ENCODE results near the gene DDN. TPM values are rescaled to one million over a fixed set of nuclear protein-coding genes. Genes with fewer than 3 reads are reported as not detected.
A peak's percentile ranks its signal among the peaks of the same experiment; 100 is the strongest.

Gene DDN
- total RNA-seq, 1 donor from 2014 or later = 0.44 TPM

DNA sequence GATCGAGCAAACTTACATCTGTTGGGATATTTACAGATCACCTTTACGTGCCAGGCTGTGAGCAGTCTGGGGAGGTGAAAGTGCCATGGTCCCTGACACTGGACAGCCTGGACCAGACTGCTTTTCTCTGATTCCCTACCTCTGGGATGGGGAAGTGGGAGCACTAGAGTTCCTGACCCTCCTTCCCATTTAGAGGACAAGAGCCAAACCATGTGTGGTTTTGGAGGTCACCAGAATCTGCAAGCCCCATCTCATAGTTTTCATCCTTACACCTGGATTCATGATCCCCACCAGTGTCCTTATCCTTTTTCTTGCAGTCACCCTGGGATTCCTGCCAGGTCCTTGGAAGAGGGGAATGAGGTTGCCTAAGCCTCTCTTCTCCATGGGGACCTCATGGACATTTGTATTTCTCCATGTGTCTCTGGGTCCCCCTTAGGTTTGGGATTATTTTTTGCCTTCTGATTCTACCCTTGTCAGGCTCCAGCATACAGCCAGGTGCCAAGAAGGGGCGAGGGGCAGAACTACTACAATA is 26.2 kb downstream of the DDN start:
- H3K27me3 Mint-ChIP-seq = peaks cover 50% of the 10 kb centered on the region
- POLR2A ChIA-PET = interaction anchor here (1.5 kb wide), 1 partner anchor 33 kb away, joined by 3 read pairs; no protein-coding TSS in a partner anchor
- H3K4me1 Mint-ChIP-seq = peaks cover 41% of the 10 kb centered on the region
- intact Hi-C loops (cut with micrococcal nuclease) = no loop called here
- TF ChIP-seq, protein P1, sequence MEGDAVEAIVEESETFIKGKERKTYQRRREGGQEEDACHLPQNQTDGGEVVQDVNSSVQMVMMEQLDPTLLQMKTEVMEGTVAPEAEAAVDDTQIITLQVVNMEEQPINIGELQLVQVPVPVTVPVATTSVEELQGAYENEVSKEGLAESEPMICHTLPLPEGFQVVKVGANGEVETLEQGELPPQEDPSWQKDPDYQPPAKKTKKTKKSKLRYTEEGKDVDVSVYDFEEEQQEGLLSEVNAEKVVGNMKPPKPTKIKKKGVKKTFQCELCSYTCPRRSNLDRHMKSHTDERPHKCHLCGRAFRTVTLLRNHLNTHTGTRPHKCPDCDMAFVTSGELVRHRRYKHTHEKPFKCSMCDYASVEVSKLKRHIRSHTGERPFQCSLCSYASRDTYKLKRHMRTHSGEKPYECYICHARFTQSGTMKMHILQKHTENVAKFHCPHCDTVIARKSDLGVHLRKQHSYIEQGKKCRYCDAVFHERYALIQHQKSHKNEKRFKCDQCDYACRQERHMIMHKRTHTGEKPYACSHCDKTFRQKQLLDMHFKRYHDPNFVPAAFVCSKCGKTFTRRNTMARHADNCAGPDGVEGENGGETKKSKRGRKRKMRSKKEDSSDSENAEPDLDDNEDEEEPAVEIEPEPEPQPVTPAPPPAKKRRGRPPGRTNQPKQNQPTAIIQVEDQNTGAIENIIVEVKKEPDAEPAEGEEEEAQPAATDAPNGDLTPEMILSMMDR (IDR thresholded peaks at IDR 0.05) = no peak
- H3K9me3 Mint-ChIP-seq = no peaks in the 10 kb centered on the region
- DNase-seq (no peak), ATAC-seq (ENCODE audit: low read depth) (no peak)
- no peaks in the 10 kb centered on the region for H3K36me3 Mint-ChIP-seq (ENCODE audit: low read depth)
- H3K27ac Mint-ChIP-seq = no peak overlapping the region
- CTCF ChIA-PET = interaction anchor here (1.0 kb wide), 1 partner anchor 15 kb away, joined by 3 read pairs; no protein-coding TSS in a partner anchor
- H3K4me3 Mint-ChIP-seq = no peak overlapping the region

DNA sequence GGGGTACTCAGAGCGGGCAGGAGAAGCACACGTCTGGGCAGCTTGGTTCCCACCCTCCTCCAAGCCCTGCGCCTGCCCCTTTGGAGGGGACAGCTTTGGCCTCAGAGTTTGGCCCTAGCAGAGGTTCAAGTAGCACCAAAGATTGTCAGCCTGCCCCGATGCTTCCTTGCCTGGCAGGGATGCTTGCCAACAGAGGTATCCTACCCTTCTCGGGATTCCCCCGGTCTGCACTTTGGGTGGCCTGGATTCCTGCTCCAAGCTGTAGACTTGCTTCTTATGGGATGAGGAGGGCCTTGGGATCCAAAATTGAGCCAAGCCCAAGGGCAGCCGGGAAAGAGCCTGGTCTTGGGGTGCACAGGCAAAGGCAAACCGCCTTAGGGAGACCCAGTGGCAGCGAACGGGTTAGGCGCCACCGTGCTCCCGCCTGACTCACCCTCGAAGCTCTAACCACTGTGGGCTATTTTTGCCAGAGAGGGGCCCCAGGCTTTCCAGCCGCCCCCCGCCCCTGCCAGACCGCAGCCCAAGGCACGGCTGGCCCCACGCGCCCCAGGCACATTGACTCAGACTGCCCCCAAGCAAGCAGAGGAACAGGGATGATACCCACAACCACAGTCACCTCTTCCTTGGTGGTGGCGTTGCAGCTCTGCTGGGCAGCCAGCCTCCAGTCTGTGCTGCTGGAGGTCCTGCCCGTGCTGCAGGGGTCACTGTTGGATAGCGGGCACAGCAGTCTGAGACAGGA is 26.8 kb downstream of the DDN start:
- Mint-ChIP-seq H3K4me1 (peaks cover 35% of the 10 kb centered on the region), H3K36me3 (ENCODE audit: low read depth) (no peaks in the 10 kb centered on the region), H3K27ac (no peak overlapping the region), H3K27me3 (peaks cover 45% of the 10 kb centered on the region), H3K4me3 (peak overlapping the region; percentile 62), H3K9me3 (no peaks in the 10 kb centered on the region)
- ATAC-seq (ENCODE audit: low read depth) (no peak), DNase-seq (no peak)
- CTCF ChIA-PET = interaction anchor here (1.0 kb wide), 1 partner anchor 16 kb away, joined by 3 read pairs; no protein-coding TSS in a partner anchor
- TF ChIP-seq, protein P1 (IDR thresholded peaks at IDR 0.05) = no peak
- POLR2A ChIA-PET = interaction anchor here (0.8 kb wide), 1 partner anchor 15 kb away, joined by 4 read pairs; the partner anchor contains the start of gene ARF3
- intact Hi-C loops (cut with micrococcal nuclease) = no loop called here

DNA sequence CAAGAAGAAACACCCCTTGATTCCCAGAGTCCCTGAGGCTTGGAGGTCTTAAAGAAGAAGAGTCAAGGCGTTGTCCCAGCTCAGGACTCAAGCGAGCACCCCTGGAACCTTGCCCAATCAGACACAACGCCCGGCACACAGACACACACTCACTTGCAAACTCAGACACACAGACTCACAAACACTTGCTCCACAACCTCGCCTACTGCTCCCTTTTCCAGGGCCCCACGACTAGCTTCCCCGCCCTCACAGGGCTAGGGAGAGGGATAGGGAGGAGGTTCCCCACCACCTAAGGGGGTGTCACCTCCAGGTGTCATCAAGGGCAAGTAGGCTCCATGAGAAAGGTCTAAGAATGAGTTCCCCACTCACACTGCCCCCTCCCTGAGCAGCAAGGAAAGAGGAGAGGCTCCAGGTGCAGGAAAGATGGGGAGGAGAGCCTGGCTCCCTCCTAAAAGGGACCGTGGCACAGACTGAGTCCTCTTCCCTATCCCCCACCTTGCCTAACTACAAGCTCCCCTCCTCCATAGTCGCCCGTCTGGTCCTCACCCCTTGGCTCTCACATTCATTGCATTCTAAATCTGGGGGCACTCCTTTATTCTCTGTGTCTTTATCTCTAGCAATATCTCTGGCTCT is 28.4 kb downstream of the DDN start:
- ATAC-seq (ENCODE audit: low read depth) = no peak
- no peak for DNase-seq
- Mint-ChIP-seq H3K9me3 (no peaks in the 10 kb centered on the region), H3K27me3 (peaks cover 35% of the 10 kb centered on the region), H3K27ac (no peak overlapping the region), H3K4me3 (peak overlapping the region; percentile 53), H3K4me1 (peaks cover 34% of the 10 kb centered on the region), H3K36me3 (ENCODE audit: low read depth) (no peaks in the 10 kb centered on the region)
- POLR2A ChIA-PET = no interaction called here
- CTCF ChIA-PET = interaction anchor here (2.8 kb wide), 1 partner anchor 13 kb away, joined by 11 read pairs; the partner anchor contains the start of gene ARF3
- TF ChIP-seq, protein P1 (IDR thresholded peaks at IDR 0.05) = no peak
- intact Hi-C loops (cut with micrococcal nuclease) = loop anchor here (1.0 kb wide), 1 partner anchor 7 kb away; the partner anchor contains the start of gene WNT1

DNA sequence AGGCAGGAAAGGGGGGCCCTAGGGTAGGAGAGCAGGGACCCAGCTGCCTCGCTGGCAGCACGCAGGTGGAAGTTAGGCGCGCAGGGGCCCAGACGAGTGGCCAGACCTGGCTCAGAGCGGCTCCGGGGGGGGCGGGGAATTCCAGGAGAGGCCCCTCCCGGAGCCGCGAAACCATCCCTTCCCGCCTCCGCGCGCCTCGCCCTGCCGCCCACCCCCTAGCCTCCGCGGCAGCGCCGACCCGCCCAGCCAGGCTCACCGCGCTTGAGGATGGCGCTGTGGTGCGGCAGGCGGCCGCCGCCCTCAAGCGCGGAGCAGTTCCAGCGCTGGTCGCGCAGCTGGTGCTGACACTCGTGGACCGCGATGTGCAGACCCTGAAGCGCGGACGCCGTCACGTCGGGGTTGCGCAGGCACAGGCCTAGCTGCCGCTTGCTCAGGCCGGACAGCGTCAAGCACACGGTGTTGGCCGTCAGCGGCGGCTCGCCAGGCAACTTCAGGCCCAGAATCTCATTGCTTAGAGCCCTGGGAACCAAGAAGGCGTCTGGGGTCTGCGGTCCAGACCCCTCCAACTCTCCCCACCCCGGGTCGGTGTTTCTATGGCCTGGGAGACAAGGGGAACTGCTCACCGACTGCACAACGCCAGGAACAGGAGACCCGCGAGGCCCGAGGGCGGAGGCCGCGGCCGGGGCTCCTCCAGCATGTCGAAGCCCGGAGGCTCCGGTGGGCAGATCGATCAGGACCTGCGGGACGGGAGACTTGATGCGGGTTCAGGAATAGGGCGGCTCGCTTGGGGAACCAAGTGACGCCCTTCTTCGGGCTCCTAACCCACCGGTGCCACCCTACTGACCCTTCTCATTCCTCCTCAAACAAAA is 29.1 kb downstream of the DDN start:
- DNase-seq = no peak
- ATAC-seq (ENCODE audit: low read depth) = peak; percentile 63
- Mint-ChIP-seq H3K36me3 (ENCODE audit: low read depth) (no peaks in the 10 kb centered on the region), H3K27ac (no peak overlapping the region), H3K4me3 (peak overlapping the region; percentile 55), H3K27me3 (peaks cover 33% of the 10 kb centered on the region), H3K9me3 (no peaks in the 10 kb centered on the region), H3K4me1 (peaks cover 37% of the 10 kb centered on the region)
- CTCF ChIA-PET = interaction anchor here (2.1 to 2.8 kb wide), 3 partner anchors 9 to 18 kb away, joined by 5 to 11 read pairs (median 7); partner anchors contain the start of gene ARF3
- POLR2A ChIA-PET = interaction anchor here (0.7 to 2.0 kb wide), 5 partner anchors 9 to 898 kb away, joined by 3 to 6 read pairs (median 5); partner anchors contain the start of genes ARF3, FKBP11 and TUBA1B
- TF ChIP-seq, protein P1 (IDR thresholded peaks at IDR 0.05) = no peak
- intact Hi-C loops (cut with micrococcal nuclease) = loop anchor here (1.0 kb wide), 2 partner anchors 8 to 13 kb away; partner anchors contain the start of genes ARF3 and WNT1

Data from activated B cell treated with CpG ODN at 0.5 μM for 24 hours (primary cell).